Measurements from ENCODE around the gene MRPS21. TPM values are rescaled to one million over a fixed set of nuclear protein-coding genes. Genes with fewer than 3 reads are reported as not detected.
A peak's percentile ranks its signal among the peaks of the same experiment; 100 is the strongest.
"Not testable (repeated sequence)": the region's sequence is repeated elsewhere in the genome, so short reads cannot be mapped to it uniquely, and the experiment has no call there.

MRPS21 gene
- total and polyA plus RNA-seq, 12 donors, result 28.9 to 367 (median 92.0) TPM

GRCh38 chr1:150302902-150303301, 9.2 kb downstream of the MRPS21 start:
- no peak overlapping the region for H3K4me3 ChIP-seq
- H3K36me3 ChIP-seq (replicated peaks in 1 of 2), result peaks cover 0 to 30% of the 10 kb centered on the region in 2 donors
- intact Hi-C loops (cut with DNase I), result no loop called here
- H3K27ac ChIP-seq, result peak overlapping the region; percentile 66 to 95 (median 86)
- whole genome bisulfite sequencing, 4 donors, result 44 to 63% (median 53%) methylated on average over 2 of the region's 2 CpGs
- TF ChIP-seq POLR2A (IDR thresholded peaks at IDR 0.05) (no peak), CTCF (IDR thresholded peaks at IDR 0.05) (no peak)
- no peaks in the 10 kb centered on the region for H3K9me3 ChIP-seq (replicated peaks in 1 of 3)
- H3K4me1 ChIP-seq (replicated peaks in 1 of 2), result peaks cover 3 to 17% of the 10 kb centered on the region in 2 donors
- DNase-seq, result no peak
- H3K27me3 ChIP-seq, result no peaks in the 10 kb centered on the region

GRCh38 chr1:150308585-150308984, 14.9 kb downstream of the MRPS21 start:
- intact Hi-C loops (cut with DNase I), result not testable (repeated sequence)

GRCh38 chr1:150309758-150310508, 16.3 kb downstream of the MRPS21 start:
- Histone ChIP-seq H3K27me3 (no peaks in the 10 kb centered on the region), H3K9me3 (replicated peaks in 1 of 3) (no peaks in the 10 kb centered on the region), H3K36me3 (replicated peaks in 1 of 2) (peaks cover 0 to 11% of the 10 kb centered on the region in 2 donors), H3K27ac (no peak overlapping the region), H3K4me3 (no peak overlapping the region), H3K4me1 (replicated peaks in 1 of 2) (no peaks in the 10 kb centered on the region)
- WGBS, 4 donors, result 79 to 87% (median 82%) methylated on average over 9 to 10 of the region's 10 CpGs
- DNase-seq, result no peak
- TF ChIP-seq POLR2A (IDR thresholded peaks at IDR 0.05) (no peak), CTCF (IDR thresholded peaks at IDR 0.05) (no peak)
- intact Hi-C loops (cut with DNase I), result no loop called here

More at GRCh38 chr1:150308585-150308984, 14.9 kb downstream of the MRPS21 start:
- H3K27me3 ChIP-seq; H3K4me1 ChIP-seq (replicated peaks in 1 of 2); H3K4me3 ChIP-seq; H3K27ac ChIP-seq; H3K9me3 ChIP-seq (replicated peaks in 1 of 3); DNase-seq: not testable (repeated sequence)
- H3K36me3 ChIP-seq (replicated peaks in 1 of 2), result peaks cover 0 to 11% of the 10 kb centered on the region in 2 donors
- WGBS, 4 donors, result 90 to 95% (median 95%) methylated on average over 7 to 9 of the region's 9 CpGs

GRCh38 chr1:150311762-150312161, 18.1 kb downstream of the MRPS21 start:
- 87 to 95% (median 91%) methylated on average over 2 of the region's 2 CpGs for WGBS, 4 donors
- no peak overlapping the region for H3K4me3 ChIP-seq
- intact Hi-C loops (cut with DNase I), result no loop called here
- no peaks in the 10 kb centered on the region for H3K4me1 ChIP-seq (replicated peaks in 1 of 2)
- H3K36me3 ChIP-seq (replicated peaks in 1 of 2), result peaks cover 0 to 11% of the 10 kb centered on the region in 2 donors
- H3K9me3 ChIP-seq (replicated peaks in 1 of 3), result no peaks in the 10 kb centered on the region
- no peak overlapping the region for H3K27ac ChIP-seq
- no peaks in the 10 kb centered on the region for H3K27me3 ChIP-seq
- no peak for DNase-seq
- TF ChIP-seq CTCF (IDR thresholded peaks at IDR 0.05), result no peak
- TF ChIP-seq POLR2A (IDR thresholded peaks at IDR 0.05), result no peak

- H3K4me1 ChIP-seq (replicated peaks in 1 of 2); intact Hi-C loops (cut with DNase I); H3K27ac ChIP-seq; H3K36me3 ChIP-seq (replicated peaks in 1 of 2); H3K9me3 ChIP-seq (replicated peaks in 1 of 3); H3K27me3 ChIP-seq; DNase-seq; H3K4me3 ChIP-seq: not testable (repeated sequence)
- WGBS, 4 donors, result 89 to 98% (median 95%) methylated on average over 4 of the region's 4 CpGs
Measured at GRCh38 chr1:150314691-150315090, 21.0 kb downstream of the MRPS21 start.

Data from adrenal gland (tissue), 12 donors.